ENCODE data around the gene VAV3. TPM values are rescaled to one million over a fixed set of nuclear protein-coding genes. Genes with fewer than 3 reads are reported as not detected.

The VAV3 gene
- total RNA-seq, 4 donors from 2014 or later: 44.1 to 123 (median 111) TPM

DNA sequence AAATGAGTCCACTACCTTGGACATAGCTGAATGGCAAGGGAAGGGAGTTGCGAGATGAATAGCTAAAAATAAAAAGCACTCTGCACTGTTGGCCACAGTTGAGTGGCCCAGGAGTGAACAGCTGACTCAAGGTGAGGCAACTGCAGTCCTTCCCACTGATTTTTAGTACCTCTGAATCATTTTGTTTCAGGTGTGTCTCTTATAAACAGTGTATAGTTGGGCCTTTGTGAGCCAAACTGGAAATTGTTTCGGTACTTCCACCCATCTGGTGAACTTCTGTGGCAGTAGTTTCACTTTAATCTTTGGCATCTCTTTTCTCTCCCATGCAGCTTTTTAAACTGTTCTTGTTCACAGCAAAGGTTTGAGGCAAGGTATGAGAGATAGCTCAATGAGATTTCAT lies 122.7 kb downstream of the VAV3 start:
- DNase-seq: no peak
- H3K27me3 ChIP-seq: no peaks in the 10 kb centered on the region
- H3K4me3 ChIP-seq: no peak overlapping the region
- no peak overlapping the region for H3K27ac ChIP-seq
- in situ Hi-C loops (cut with MboI; ENCODE audit: low pct_ligation_motif_present in 1 of 4, low pct_unique_long_range_greater_than_20kb in 1 of 4, low sequenced_read_pairs in 3 of 4) (no loop called here), intact Hi-C loops (cut with DNase I; ENCODE audit: low total_unique reads) (no loop called here)
- TF ChIP-seq POLR2A (IDR thresholded peaks at IDR 0.05): no peak
- TF ChIP-seq POLR2AphosphoS5 (IDR thresholded peaks at IDR 0.05): no peak
- TF ChIP-seq CTCF (IDR thresholded peaks at IDR 0.05): no peak
- no peak for TF ChIP-seq EP300 (IDR thresholded peaks at IDR 0.05; ENCODE audit: low read depth)
- H3K4me1 ChIP-seq: peaks cover 0 to 11% (median 0%) of the 10 kb centered on the region in 4 donors
- no peaks in the 10 kb centered on the region for H3K9me3 ChIP-seq
- WGBS, 2 donors (ENCODE audit: low coverage in 1 of 2): 32 to 80% methylated on average over 1 to 2 of the region's 2 CpGs
- no peaks in the 10 kb centered on the region for H3K36me3 ChIP-seq

- no peak for TF ChIP-seq POLR2AphosphoS5 (IDR thresholded peaks at IDR 0.05)
- TF ChIP-seq POLR2A (IDR thresholded peaks at IDR 0.05): no peak
- no peak for TF ChIP-seq EP300 (IDR thresholded peaks at IDR 0.05; ENCODE audit: low read depth)
- no peak for TF ChIP-seq CTCF (IDR thresholded peaks at IDR 0.05)
- H3K27me3 ChIP-seq: no peaks in the 10 kb centered on the region
- H3K9me3 ChIP-seq: no peaks in the 10 kb centered on the region
- no peak overlapping the region for H3K4me3 ChIP-seq
- no peak for DNase-seq
- in situ Hi-C loops (cut with MboI; ENCODE audit: low pct_ligation_motif_present in 1 of 4, low pct_unique_long_range_greater_than_20kb in 1 of 4, low sequenced_read_pairs in 3 of 4) (no loop called here), intact Hi-C loops (cut with DNase I; ENCODE audit: low total_unique reads) (no loop called here)
- H3K36me3 ChIP-seq: no peaks in the 10 kb centered on the region
- WGBS, 2 donors (ENCODE audit: low coverage in 1 of 2): 4% methylated on average over 1 of the region's 1 CpG; no CpG with 5 or more reads in 1 of the 2 donors
- peak overlapping the region in 1 of 4 donors; percentile 25 for H3K27ac ChIP-seq
- peaks cover 0 to 11% (median 0%) of the 10 kb centered on the region in 4 donors for H3K4me1 ChIP-seq
Measured at GRCh38 chr1:107840725-107841124, 124.3 kb downstream of the VAV3 start.

GRCh38 chr1:107838056-107838455 lies 126.9 kb downstream of the VAV3 start:
- Histone ChIP-seq H3K4me3 (no peak overlapping the region), H3K27ac (no peak overlapping the region), H3K36me3 (no peaks in the 10 kb centered on the region), H3K4me1 (peaks cover 0 to 3% (median 0%) of the 10 kb centered on the region in 4 donors), H3K9me3 (no peaks in the 10 kb centered on the region), H3K27me3 (no peaks in the 10 kb centered on the region)
- no peak for DNase-seq
- intact Hi-C loops (cut with DNase I; ENCODE audit: low total_unique reads): no loop called here
- 84 to 85% methylated on average over 4 of the region's 4 CpGs for WGBS, 2 donors (ENCODE audit: low coverage in 1 of 2)
- in situ Hi-C loops (cut with MboI; ENCODE audit: low pct_ligation_motif_present in 1 of 4, low pct_unique_long_range_greater_than_20kb in 1 of 4, low sequenced_read_pairs in 3 of 4): no loop called here
- TF ChIP-seq POLR2AphosphoS5 (IDR thresholded peaks at IDR 0.05) (no peak), EP300 (IDR thresholded peaks at IDR 0.05; ENCODE audit: low read depth) (no peak), POLR2A (IDR thresholded peaks at IDR 0.05) (no peak), CTCF (IDR thresholded peaks at IDR 0.05) (no peak)

DNA sequence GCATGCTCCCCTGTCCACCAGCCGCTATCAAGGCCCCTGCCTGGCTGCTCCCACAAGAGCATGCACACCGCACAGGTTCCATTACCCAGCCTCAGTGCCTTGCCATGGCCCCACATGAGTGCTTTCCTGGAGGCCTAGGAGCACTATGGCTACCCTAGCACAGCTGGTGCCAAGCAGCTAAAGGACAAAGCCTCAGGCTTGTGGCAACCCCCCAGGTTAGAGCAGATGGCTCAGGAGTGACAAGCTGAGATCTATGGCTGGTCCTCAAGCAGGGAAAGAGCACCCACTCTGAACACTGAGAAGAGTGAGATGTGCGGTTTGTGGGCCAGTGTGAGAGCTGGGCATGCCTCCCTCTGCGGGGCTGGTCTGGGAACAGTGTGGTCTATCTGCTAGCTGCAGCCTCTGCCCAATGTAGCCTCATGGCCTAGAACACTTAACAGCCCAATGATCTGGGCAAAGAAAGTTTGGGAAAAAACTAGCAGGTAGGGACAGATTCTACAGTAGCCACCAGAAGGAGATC lies 129.8 kb downstream of the VAV3 start:
- in situ Hi-C loops (cut with MboI; ENCODE audit: low pct_ligation_motif_present in 1 of 4, low pct_unique_long_range_greater_than_20kb in 1 of 4, low sequenced_read_pairs in 3 of 4): no loop called here

More for the DNA sequence above, 129.8 kb downstream of the VAV3 start:
- Histone ChIP-seq H3K27ac (no peak overlapping the region), H3K4me1 (no peaks in the 10 kb centered on the region), H3K27me3 (no peaks in the 10 kb centered on the region), H3K9me3 (no peaks in the 10 kb centered on the region), H3K36me3 (no peaks in the 10 kb centered on the region), H3K4me3 (no peak overlapping the region)
- intact Hi-C loops (cut with DNase I; ENCODE audit: low total_unique reads): no loop called here
- no peak for TF ChIP-seq POLR2AphosphoS5 (IDR thresholded peaks at IDR 0.05)
- TF ChIP-seq CTCF (IDR thresholded peaks at IDR 0.05): no peak
- DNase-seq: no peak
- WGBS, 2 donors (ENCODE audit: low coverage in 1 of 2): 100% methylated on average over 4 of the region's 4 CpGs; no CpG with 5 or more reads in 1 of the 2 donors

All from transverse colon (tissue), 4 donors.